ENCODE results near the gene COMMD2.

The COMMD2 gene

DNA sequence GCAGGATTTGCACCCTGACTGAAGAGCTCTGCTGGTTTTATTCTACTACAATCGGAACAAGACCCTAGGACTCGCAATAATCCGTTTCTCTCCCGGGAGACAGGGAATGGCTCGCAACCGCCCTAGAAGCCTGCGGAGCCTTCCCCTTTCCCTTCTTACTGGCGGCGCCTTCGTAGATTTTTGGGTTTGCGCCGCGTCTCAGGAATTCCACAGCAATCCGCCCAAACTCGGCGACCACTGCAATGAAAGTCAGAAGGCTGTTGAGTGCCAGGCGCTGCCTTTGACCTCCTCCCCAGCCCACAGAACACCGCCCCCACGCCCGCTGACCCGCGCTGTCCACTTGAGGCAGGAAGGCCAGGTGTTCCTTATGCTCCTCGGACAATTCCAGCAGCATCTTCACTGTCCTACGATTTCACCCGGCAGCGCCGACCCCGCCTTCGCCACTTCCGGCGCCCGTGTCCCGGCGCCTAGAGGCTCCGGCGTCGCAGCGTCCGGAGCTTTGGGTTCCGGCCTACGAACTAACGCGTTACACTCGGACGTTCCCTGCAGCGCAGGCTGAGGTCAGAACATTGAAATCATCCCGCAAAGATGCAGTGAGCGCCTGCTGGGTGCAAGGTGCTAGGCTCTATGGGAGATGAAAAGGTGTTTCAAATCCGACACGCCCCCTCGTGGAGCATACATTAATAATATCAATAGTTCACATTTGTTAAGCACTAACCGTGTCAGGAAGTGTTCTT, at the start of gene COMMD2:
COMMD2 (minus strand) TSS at position 439 of the 737 bp plus-strand sequence; CDS start at position 394, 45 bp downstream.
- peak; percentile 82 for DNase-seq

DNA sequence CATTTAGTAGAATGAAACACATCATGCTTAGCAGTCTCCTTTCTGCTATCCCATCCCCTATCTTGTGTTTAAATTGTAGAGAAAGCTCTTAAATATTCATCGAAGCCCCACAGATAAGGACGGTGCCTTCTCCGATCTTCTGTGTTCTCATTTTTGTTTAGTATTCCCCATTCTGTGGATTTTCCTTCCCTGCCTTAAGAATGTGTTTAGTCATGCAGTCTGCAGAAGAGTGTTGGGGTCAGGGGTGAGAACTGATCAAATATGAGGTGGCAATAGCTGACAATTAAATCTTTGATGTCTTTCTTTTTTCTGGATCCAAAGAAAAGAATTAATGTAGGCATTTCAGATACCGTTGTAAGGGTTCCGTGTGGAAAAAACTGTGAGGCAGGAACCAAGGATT, 49.4 kb upstream of the COMMD2 start:
- no peak for DNase-seq

GRCh38 chr3:149801195-149801594, 48.9 kb upstream of the COMMD2 start:
- DNase-seq: no peak

DNA sequence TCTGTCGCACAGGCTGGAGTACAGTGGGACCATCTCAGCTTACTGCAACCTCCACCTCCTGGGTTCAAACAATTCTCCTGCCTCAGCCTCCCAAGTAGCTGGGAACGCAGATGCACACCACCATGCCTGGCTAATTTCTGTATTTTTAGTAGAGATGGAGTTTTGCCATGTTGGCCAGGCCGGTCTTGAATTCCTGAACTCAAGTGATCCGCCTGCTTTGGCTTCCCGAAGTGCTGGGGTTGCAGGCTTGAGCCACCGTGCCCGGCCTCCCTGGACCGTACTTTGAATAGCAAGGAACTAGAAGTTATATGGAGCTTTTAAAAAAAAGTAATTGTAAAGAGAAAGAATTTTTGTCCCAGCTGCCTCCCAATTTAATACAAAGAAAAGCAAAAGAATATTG, 48.4 kb upstream of the COMMD2 start:
- no peak for DNase-seq

GRCh38 chr3:149796026-149796425, 43.7 kb upstream of the COMMD2 start:
- DNase-seq: no peak

DNA sequence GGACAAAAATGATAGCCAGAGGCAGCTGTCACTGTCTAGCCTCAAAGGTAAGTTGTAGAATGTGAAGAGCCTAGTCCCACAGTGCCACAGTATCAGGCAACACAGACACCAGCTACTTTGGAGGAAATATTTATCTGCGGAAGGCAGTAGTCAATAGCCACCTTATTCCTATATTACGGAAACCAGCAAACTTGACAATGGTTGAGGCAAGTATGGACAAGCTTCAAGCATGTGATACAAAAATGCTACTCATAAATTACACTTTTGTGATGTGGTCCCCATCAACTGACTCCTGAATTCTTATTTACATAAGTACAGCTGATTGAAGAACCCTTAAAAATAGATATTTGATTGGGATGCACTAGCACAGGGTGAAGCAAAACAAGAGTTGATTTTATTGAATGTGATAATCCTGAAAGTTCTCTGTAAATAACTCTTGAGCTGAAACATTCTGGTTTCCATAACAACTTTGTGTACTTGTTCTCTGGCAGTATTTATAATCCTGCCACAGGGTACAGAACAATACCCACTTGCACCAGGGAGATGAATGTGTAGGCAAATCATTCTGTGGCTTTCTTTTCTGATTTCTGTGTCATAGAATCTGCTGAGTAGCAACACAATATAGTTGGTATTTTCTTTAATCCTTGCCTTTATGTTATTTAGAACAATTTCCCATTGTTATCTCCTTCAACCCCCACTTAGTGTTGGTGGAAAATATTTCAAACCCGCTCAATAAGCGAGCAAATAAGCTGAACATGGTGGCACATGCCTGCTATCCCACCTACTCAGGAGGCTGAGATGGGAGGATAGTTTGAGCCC, 40.4 kb upstream of the COMMD2 start, which contains the start of gene ANKUB1:
ANKUB1 (minus strand) TSS at position 103 of the 819 bp plus-strand sequence. CDS start 188 bp downstream, outside the sequence.
- no peak for DNase-seq

DNA sequence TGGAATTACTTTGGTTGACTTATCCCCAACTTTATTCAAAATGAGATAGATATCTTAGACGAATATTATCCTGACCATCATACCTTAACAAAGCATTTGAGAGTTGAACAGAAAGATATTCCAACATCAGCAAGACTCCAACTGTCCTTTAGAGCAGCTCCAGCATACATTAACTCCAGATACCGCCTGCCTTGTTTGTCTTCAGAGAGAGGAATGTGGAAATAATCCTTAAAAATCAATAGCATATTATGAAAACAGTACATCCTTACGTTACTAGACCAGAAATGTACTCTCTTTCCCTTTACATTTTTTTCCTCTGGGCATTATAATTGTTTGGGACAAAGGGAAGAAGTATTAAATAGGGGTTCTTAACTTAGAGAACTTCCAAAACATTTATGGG, 38.4 kb upstream of the COMMD2 start:
- no peak for DNase-seq

- no peak for DNase-seq
Observed at GRCh38 chr3:149790268-149790667, 38.0 kb upstream of the COMMD2 start.

GRCh38 chr3:149784064-149784704, 31.9 kb upstream of the COMMD2 start:
- no peak for DNase-seq

DNA sequence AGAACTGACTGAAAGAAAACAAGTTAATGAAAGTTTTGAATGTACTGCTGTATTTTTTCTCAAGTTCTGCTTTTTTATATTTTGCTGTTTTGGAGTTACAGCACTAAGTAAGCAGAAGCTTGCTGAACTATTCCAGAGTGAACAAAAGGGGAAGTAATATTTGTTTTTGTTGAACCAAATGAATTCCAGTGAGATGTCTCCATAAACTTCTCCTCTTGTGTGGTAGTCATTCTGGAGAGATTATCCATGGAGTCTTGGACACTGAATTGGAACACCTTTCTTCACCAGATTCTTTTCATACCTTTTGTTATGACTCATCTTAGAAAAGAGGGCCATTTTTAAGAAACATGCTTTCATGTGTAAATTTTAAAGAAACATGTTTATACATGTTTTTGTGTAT, 31.3 kb upstream of the COMMD2 start:
- no peak for DNase-seq

- DNase-seq: no peak
Observed at GRCh38 chr3:149781741-149782140, 29.5 kb upstream of the COMMD2 start.

DNA sequence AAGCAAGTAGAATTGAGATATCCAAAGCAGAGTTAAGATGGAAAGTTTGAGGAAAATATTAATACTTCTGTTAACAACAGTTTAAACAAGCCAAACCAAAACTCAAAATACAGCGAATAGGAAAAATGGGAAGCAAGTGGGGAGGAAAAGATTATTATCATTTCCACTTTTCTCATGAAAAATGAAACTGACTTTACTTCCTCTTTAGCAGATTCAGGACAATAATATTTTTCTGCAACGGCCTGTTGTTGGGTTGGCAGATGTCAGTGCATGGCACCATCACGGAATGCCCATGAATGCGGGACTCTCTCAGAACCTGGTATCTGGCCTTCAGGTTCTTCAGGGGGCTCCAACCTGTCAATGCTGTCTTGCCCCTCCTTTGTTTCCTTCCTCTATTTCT, 28.9 kb upstream of the COMMD2 start:
- no peak for DNase-seq

GRCh38 chr3:149777414-149778214, 25.3 kb upstream of the COMMD2 start:
- DNase-seq: no peak

- no peak for DNase-seq
Observed at GRCh38 chr3:149776170-149776569, 23.9 kb upstream of the COMMD2 start.

GRCh38 chr3:149772861-149773260, 20.6 kb upstream of the COMMD2 start:
- DNase-seq: no peak

- DNase-seq: peak; percentile 40
Observed at GRCh38 chr3:149771652-149772271, 19.5 kb upstream of the COMMD2 start.

DNA sequence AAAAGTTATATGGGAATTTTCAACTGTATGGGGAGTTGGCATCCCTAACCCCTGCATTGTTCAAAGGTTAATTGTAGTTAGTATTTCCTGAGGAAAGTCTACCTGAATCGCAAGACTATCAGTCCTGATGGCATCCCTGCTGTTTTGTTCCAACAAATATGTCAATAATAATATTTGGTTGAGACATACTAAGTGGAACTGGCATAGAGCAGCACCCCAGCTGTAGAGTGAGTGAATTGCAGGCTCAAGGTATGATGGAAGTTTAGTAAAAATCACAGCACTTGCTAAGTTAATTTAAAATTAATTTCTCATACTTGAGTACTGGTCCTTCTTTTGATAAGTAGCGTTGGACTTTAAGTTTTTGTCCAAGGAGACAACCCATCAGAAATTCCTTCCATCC, 18.0 kb upstream of the COMMD2 start:
- no peak for DNase-seq

DNA sequence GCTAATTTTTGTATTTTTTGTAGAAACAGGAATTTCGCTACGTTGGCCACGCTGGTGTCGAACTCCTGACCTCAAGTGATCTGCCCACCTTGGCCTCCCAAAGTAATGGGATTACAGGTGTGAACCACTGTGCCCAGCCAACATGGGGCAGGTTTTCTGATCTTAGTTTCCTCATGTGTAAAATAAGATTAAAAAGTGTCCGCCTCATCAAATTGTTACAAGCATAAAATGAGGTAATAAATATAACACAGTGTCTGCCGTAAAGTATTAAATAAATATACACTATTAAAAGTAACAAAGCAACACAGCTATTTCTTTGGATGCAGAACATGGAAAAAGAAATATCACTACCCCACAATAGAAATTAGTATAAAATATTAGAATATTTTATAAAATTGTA, 16.4 kb upstream of the COMMD2 start:
- no peak for DNase-seq

GRCh38 chr3:149767720-149768119, 15.4 kb upstream of the COMMD2 start:
- no peak for DNase-seq

GRCh38 chr3:149765762-149766334, 13.6 kb upstream of the COMMD2 start:
- DNase-seq: no peak

DNA sequence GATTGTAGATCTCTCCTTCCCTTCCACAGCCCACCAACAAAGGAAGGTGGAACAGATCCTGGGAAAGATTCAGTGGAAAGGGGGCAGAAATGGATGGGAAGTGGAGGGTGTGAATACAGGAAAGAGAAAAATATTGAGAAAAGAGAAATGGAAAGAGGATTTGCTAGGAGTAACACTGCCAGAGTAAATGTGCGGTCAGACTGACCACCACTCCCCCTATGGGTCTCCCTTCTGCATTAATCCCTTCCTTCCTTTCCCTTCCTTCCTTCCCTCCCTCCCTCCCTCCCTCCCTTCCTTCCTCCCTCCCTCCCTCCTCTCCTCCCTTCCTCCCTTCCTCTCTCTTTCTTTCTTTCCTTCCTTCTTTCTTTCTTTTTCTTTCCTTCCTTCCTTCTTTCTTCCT, 12.0 kb upstream of the COMMD2 start:
- no peak for DNase-seq

Data from CD4-positive, alpha-beta T cell treated with Interleukin-12 subunit alpha and Interleukin-12 subunit beta, for 1 hour (primary cell).